Measurements from ENCODE around the gene HADHA. TPM values are rescaled to one million over a fixed set of nuclear protein-coding genes. Genes with fewer than 3 reads are reported as not detected.

The HADHA gene
- total RNA-seq, 6 experiments from 2014 or later: 115 to 246 (median 160) TPM

DNA sequence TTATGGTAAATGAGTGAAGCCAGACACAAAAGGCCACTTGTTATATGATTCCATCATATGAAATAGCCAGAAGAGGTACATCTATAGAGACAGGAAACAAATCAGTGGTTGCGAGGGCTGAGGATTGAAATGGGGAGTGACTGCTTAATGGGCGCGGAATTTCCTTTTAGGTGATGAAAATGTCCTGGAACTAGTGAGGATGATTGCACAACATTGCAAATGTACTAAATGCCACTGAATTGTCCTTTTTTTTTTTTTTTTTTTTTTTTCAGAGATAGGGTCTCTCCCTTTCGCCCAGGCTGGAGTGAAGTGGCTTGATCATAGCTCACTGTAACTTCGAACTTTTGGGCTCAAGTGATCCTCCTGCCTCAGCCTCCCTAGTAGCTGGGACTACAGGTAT lies 86.9 kb downstream of the HADHA start:
- H3K27ac ChIP-seq: no peak overlapping the region
- 100% methylated on average over 3 of the region's 5 CpGs for WGBS (ENCODE audit: insufficient coverage, low coverage, low lambda C conversion rate, missing lambda C conversion rate)
- no peak overlapping the region for H3K4me3 ChIP-seq
- no peak for DNase-seq
- intact Hi-C loops (cut with DNase I): no loop called here
- no peak for TF ChIP-seq POLR2A (IDR thresholded peaks at IDR 0.05)
- TF ChIP-seq, protein P1, sequence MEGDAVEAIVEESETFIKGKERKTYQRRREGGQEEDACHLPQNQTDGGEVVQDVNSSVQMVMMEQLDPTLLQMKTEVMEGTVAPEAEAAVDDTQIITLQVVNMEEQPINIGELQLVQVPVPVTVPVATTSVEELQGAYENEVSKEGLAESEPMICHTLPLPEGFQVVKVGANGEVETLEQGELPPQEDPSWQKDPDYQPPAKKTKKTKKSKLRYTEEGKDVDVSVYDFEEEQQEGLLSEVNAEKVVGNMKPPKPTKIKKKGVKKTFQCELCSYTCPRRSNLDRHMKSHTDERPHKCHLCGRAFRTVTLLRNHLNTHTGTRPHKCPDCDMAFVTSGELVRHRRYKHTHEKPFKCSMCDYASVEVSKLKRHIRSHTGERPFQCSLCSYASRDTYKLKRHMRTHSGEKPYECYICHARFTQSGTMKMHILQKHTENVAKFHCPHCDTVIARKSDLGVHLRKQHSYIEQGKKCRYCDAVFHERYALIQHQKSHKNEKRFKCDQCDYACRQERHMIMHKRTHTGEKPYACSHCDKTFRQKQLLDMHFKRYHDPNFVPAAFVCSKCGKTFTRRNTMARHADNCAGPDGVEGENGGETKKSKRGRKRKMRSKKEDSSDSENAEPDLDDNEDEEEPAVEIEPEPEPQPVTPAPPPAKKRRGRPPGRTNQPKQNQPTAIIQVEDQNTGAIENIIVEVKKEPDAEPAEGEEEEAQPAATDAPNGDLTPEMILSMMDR (IDR thresholded peaks at IDR 0.05): no peak
- ATAC-seq: no peak
- H3K9me3 ChIP-seq: no peaks in the 10 kb centered on the region
- no peaks in the 10 kb centered on the region for H3K36me3 ChIP-seq
- H3K4me1 ChIP-seq: no peaks in the 10 kb centered on the region
- no peaks in the 10 kb centered on the region for H3K27me3 ChIP-seq

DNA sequence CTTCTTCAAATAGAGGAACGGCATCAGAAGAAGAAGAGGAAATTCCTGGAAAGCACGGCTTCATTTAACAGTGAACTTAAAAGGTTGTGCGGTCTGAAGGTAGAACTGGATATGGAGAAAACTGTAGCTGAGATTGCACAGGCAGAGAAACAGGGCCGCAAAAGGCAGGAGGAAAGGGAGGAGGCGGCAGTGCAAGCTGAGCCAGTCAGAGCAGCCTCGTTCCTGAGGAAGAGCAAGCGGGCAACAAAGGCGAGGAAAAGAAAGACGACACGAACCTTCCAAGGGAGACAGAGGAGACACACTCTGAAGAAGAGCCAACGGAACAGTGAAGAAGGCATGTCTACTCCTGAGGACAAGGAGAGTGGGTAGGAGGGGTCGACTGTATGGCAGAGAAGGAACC lies 94.2 kb downstream of the HADHA start:
- ATAC-seq (no peak), DNase-seq (no peak)
- WGBS (ENCODE audit: insufficient coverage, low coverage, low lambda C conversion rate, missing lambda C conversion rate): 47% methylated on average over 6 of the region's 12 CpGs
- TF ChIP-seq POLR2A (IDR thresholded peaks at IDR 0.05): no peak
- TF ChIP-seq, protein P1 (IDR thresholded peaks at IDR 0.05): no peak
- no peaks in the 10 kb centered on the region for H3K27me3 ChIP-seq
- no peaks in the 10 kb centered on the region for H3K9me3 ChIP-seq
- no peaks in the 10 kb centered on the region for H3K36me3 ChIP-seq
- intact Hi-C loops (cut with DNase I): no loop called here
- no peak overlapping the region for H3K27ac ChIP-seq
- no peak overlapping the region for H3K4me3 ChIP-seq
- no peaks in the 10 kb centered on the region for H3K4me1 ChIP-seq

DNA sequence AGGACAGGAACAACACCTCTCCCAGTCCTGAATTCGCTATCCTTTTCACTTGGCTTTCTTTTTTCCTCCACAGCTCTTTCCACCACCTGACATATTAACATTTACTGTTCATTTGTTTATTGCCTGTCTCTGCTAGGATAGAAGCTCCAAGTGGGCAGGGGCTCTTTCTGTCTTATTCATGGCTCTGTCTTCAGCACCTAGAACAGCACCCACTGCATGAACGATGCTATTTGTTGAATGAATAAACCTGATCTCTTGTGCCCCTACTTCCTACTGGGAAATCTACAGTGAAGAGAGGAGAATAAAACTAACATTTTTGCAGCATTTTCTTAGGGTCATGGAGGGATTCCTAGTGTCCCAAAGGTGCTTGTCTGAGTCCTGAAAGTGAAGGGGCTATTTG lies 95.9 kb downstream of the HADHA start:
- Histone ChIP-seq H3K4me3 (no peak overlapping the region), H3K4me1 (no peaks in the 10 kb centered on the region), H3K9me3 (no peaks in the 10 kb centered on the region), H3K36me3 (no peaks in the 10 kb centered on the region), H3K27ac (no peak overlapping the region), H3K27me3 (no peaks in the 10 kb centered on the region)
- no peak for TF ChIP-seq POLR2A (IDR thresholded peaks at IDR 0.05)
- TF ChIP-seq, protein P1 (IDR thresholded peaks at IDR 0.05): no peak
- ATAC-seq (no peak), DNase-seq (no peak)
- WGBS (ENCODE audit: insufficient coverage, low coverage, low lambda C conversion rate, missing lambda C conversion rate): 32% methylated on average over 2 of the region's 2 CpGs
- intact Hi-C loops (cut with DNase I): loop anchor here (10.0 kb wide), 2 partner anchors 154 to 194 kb away; no protein-coding TSS in a partner anchor

- H3K36me3 ChIP-seq: no peaks in the 10 kb centered on the region
- intact Hi-C loops (cut with DNase I): loop anchor here (10.0 kb wide), 2 partner anchors 150 to 190 kb away; no protein-coding TSS in a partner anchor
- 13% methylated on average over 11 of the region's 11 CpGs for WGBS (ENCODE audit: insufficient coverage, low coverage, low lambda C conversion rate, missing lambda C conversion rate)
- no peaks in the 10 kb centered on the region for H3K4me1 ChIP-seq
- TF ChIP-seq, protein P1 (IDR thresholded peaks at IDR 0.05): peak; percentile 67 to 83 (median 74)
- TF ChIP-seq POLR2A (IDR thresholded peaks at IDR 0.05): no peak
- ATAC-seq: peak; percentile 87 to 91 (median 90)
- no peak overlapping the region for H3K27ac ChIP-seq
- no peak overlapping the region for H3K4me3 ChIP-seq
- DNase-seq: peak in 2 of 3 donors; percentile 45 to 68
- H3K27me3 ChIP-seq: no peaks in the 10 kb centered on the region
- no peaks in the 10 kb centered on the region for H3K9me3 ChIP-seq
Observed at GRCh38 chr2:26144953-26145680, 99.3 kb downstream of the HADHA start.
